HEK293 (cell line): ENCODE measurements around the gene LYPLA2.
"Not testable (repeated sequence)": the region's sequence is repeated elsewhere in the genome, so short reads cannot be mapped to it uniquely, and the experiment has no call there.

Experiments used
- CTCF ChIP-seq: fragments of 450-650 bp; formaldehyde crosslinking; IDR thresholded peaks from 2 replicates; pipeline ENCODE4 v1.5.1; 2016; ENCODE audit warnings: missing biosample characterization, missing genetic modification characterization
- ZNF16 ChIP-seq: fragments of 450-650 bp; formaldehyde crosslinking; IDR thresholded peaks from 2 replicates; pipeline ENCODE4 v1.5.1; 2016; ENCODE audit warnings: low read depth, missing biosample characterization, missing genetic modification characterization
- ZNF548 ChIP-seq: fragments of 450-650 bp; formaldehyde crosslinking; IDR thresholded peaks from 2 replicates; pipeline ENCODE4 v1.5.1; 2016; ENCODE audit warnings: missing biosample characterization, missing genetic modification characterization
- ZNF600 ChIP-seq: fragments of 450-650 bp; formaldehyde crosslinking; IDR thresholded peaks from 2 replicates; pipeline ENCODE4 v1.5.1; 2016; ENCODE audit warnings: missing biosample characterization, missing genetic modification characterization

DNA sequence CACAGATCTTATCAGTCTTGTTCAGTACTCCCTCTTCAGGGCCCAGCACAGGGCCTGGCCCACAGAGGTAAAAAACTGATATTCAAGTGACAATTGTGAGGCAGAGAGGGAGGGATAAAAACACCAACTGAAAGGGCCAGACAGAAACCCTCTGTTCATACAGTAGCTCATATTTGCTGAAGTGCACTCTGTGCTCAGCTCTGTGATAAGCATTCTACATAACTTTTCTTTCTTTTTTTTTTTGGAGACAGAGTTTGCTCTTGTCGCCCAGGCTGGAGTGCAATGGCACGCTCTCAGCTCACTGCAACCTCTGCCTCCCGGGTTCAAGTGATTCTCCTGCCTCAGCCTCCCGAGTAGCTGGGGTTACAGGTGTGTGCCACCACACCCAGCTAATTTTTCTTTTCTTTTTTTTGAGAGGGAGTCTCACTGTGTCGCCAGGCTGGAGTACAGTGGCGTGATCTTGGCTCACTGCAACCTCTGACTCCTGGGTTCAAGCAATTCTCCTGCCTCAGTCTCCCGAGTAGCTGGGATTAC is 11.9 kb downstream of the LYPLA2 start:
- not testable (repeated sequence) for TF ChIP-seq CTCF; ZNF16 (tag by site-specific recombination); ZNF600; ZNF548 (tag by site-specific recombination)
